Fibroblast of lung (primary cell): Measurements from ENCODE around the gene PHB1. TPM values are rescaled to one million over a fixed set of nuclear protein-coding genes. Genes with fewer than 3 reads are reported as not detected.
"Not testable (repeated sequence)": the region's sequence is repeated elsewhere in the genome, so short reads cannot be mapped to it uniquely, and the experiment has no call there.

Experiments used
- DNase-seq, 2 donors: peaks; one replicate each; pipeline versions ENCODE4 v3.0.0 to v3.0.0-alpha.2; 2010; ENCODE audit warnings: low read depth in 2 of 2
- H2AFZ ChIP-seq: 2 replicates; pipeline ENCODE4 v1.5.1; 2012; ENCODE audit warnings: low read length, control low read depth, inconsistent platforms
- H3K27ac ChIP-seq: 2 replicates; pipeline ENCODE4 v1.5.1; 2011; ENCODE audit warnings: low read length, control low read depth; ENCODE audit not compliant: insufficient read depth
- H3K27me3 ChIP-seq: 2 replicates; pipeline ENCODE4 v1.5.1; 2011; ENCODE audit warnings: mild to moderate bottlenecking, low read length; ENCODE audit not compliant: control insufficient read depth, insufficient read depth
- H3K36me3 ChIP-seq: 2 replicates; pipeline ENCODE4 v1.5.1; 2011; ENCODE audit warnings: low read length; ENCODE audit not compliant: control insufficient read depth, insufficient read depth
- H3K4me1 ChIP-seq: 2 replicates; pipeline ENCODE4 v1.5.1; 2011; ENCODE audit warnings: low read length; ENCODE audit not compliant: control insufficient read depth, insufficient read depth; ENCODE audit errors: extremely low read depth
- H3K4me2 ChIP-seq: 2 replicates; pipeline ENCODE4 v1.5.1; 2011; ENCODE audit warnings: low read length, control low read depth; ENCODE audit not compliant: insufficient read depth; ENCODE audit errors: extremely low read depth
- H3K4me3 ChIP-seq, 4 experiments: fragments of 200-600 bp in 1 of 4; sonication (generic) in 1 of 4; replicated peaks in 1 of 4; 2 replicates each; pipeline ENCODE4 v1.5.1; 2011 to 2016; ENCODE audit warnings: low read length in 4 of 4, low read depth in 3 of 4, mild to moderate bottlenecking in 3 of 4, control low read depth in 2 of 4, inconsistent platforms in 1 of 4, mixed read lengths in 1 of 4; ENCODE audit not compliant: insufficient read depth in 1 of 4; ENCODE audit errors: control extremely low read depth in 1 of 4
- H3K79me2 ChIP-seq: 2 replicates; pipeline ENCODE4 v1.5.1; 2012; ENCODE audit warnings: mild to moderate bottlenecking, low read length, inconsistent platforms; ENCODE audit not compliant: control insufficient read depth, insufficient read depth
- H3K9ac ChIP-seq: 2 replicates; pipeline ENCODE4 v1.5.1; 2011; ENCODE audit warnings: mild to moderate bottlenecking, low read length, control low read depth; ENCODE audit not compliant: insufficient read depth
- H3K9me3 ChIP-seq: 2 replicates; pipeline ENCODE4 v1.5.1; 2012; ENCODE audit warnings: low read depth, low read length; ENCODE audit not compliant: control insufficient read depth, insufficient read depth
- H4K20me1 ChIP-seq: 2 replicates; pipeline ENCODE4 v1.5.1; 2011; ENCODE audit warnings: low read length; ENCODE audit not compliant: control insufficient read depth, insufficient read depth; ENCODE audit errors: extremely low read depth
- CTCF ChIP-seq, 2 donors: IDR thresholded peaks in 1 of 2; conservative IDR thresholded peaks in 1 of 2; 1 replicate in 1 of 2; 2 replicates in 1 of 2; pipeline ENCODE4 v1.5.1; 2011 to 2012; ENCODE audit warnings: low read length in 2 of 2, control low read depth in 1 of 2, inconsistent platforms in 1 of 2, low read depth in 1 of 2, mild to moderate bottlenecking in 1 of 2
- EZH2 ChIP-seq: IDR thresholded peaks from 2 replicates; pipeline ENCODE4 v1.5.1; 2012; ENCODE audit warnings: low read length, control low read depth, mild to moderate bottlenecking; ENCODE audit errors: missing control alignments
- polyA plus RNA-seq, 2 donors: library from polyadenylated mRNA; depleted of rRNA in 1 of 2; stranded (reverse) in 1 of 2; unstranded in 1 of 2; fragments of >200 nt; gene quantifications; 2 replicates each; pipeline ENCODE4 v1.2.1, GENCODE V29; 2011 to 2012; ENCODE audit warnings: missing spikeins in 1 of 2
- total RNA-seq: library from RNA; depleted of rRNA; stranded (reverse); fragments of >200 nt; gene quantifications from 2 replicates; pipeline ENCODE4 v1.2.1, GENCODE V29; 2014

The PHB1 gene
- total and polyA plus RNA-seq, 2 donors (not counting 1 experiment from before 2014, with no cell fraction given) = 99.6 to 163 TPM

GRCh38 chr17:49425004-49425286, 10.3 kb upstream of the PHB1 start:
- H3K4me2 ChIP-seq = no peak overlapping the region
- no peaks in the 10 kb centered on the region for H3K79me2 ChIP-seq
- no peak overlapping the region for H2AFZ ChIP-seq
- DNase-seq = no peak
- H4K20me1 ChIP-seq = no peaks in the 10 kb centered on the region
- TF ChIP-seq CTCF (conservative IDR thresholded peaks at IDR 0.05 in 1 of 2, IDR thresholded peaks at IDR 0.05 in 1 of 2; ENCODE audit: low read depth in 1 of 2, low read length in 2 of 2) = no peak
- no peak for TF ChIP-seq EZH2
- no peaks in the 10 kb centered on the region for H3K4me1 ChIP-seq
- H3K36me3 ChIP-seq = no peaks in the 10 kb centered on the region
- no peaks in the 10 kb centered on the region for H3K27me3 ChIP-seq
- H3K9ac ChIP-seq = no peak overlapping the region
- no peak overlapping the region for H3K4me3 ChIP-seq
- no peaks in the 10 kb centered on the region for H3K9me3 ChIP-seq
- no peak overlapping the region for H3K27ac ChIP-seq

- not testable (repeated sequence) for H3K36me3 ChIP-seq, H3K79me2 ChIP-seq, H3K4me1 ChIP-seq, H4K20me1 ChIP-seq, H3K27me3 ChIP-seq, H3K9ac ChIP-seq, H3K4me2 ChIP-seq, H3K4me3 ChIP-seq, DNase-seq, H3K9me3 ChIP-seq, H3K27ac ChIP-seq, H2AFZ ChIP-seq
Observed at GRCh38 chr17:49424276-49425003, 9.8 kb upstream of the PHB1 start.

- H2AFZ ChIP-seq = no peak overlapping the region
Observed at GRCh38 chr17:49422714-49423113, 8.0 kb upstream of the PHB1 start.

GRCh38 chr17:49419761-49420160, 5.1 kb upstream of the PHB1 start:
- not testable (repeated sequence) for DNase-seq, H3K27me3 ChIP-seq, H3K4me2 ChIP-seq, H3K79me2 ChIP-seq, H2AFZ ChIP-seq, H3K36me3 ChIP-seq, H3K4me1 ChIP-seq, H3K27ac ChIP-seq, H3K9ac ChIP-seq, H3K4me3 ChIP-seq, H3K9me3 ChIP-seq, H4K20me1 ChIP-seq

More at GRCh38 chr17:49422714-49423113, 8.0 kb upstream of the PHB1 start:
- no peaks in the 10 kb centered on the region for H3K9me3 ChIP-seq
- TF ChIP-seq EZH2 (no peak), CTCF (conservative IDR thresholded peaks at IDR 0.05 in 1 of 2, IDR thresholded peaks at IDR 0.05 in 1 of 2; ENCODE audit: low read depth in 1 of 2, low read length in 2 of 2) (no peak)
- H4K20me1 ChIP-seq = no peaks in the 10 kb centered on the region
- H3K27ac ChIP-seq = no peak overlapping the region
- no peak overlapping the region for H3K4me2 ChIP-seq
- DNase-seq = no peak
- no peaks in the 10 kb centered on the region for H3K79me2 ChIP-seq
- H3K4me3 ChIP-seq = no peak overlapping the region
- H3K36me3 ChIP-seq = no peaks in the 10 kb centered on the region
- H3K4me1 ChIP-seq = no peaks in the 10 kb centered on the region
- no peak overlapping the region for H3K9ac ChIP-seq
- no peaks in the 10 kb centered on the region for H3K27me3 ChIP-seq

DNA sequence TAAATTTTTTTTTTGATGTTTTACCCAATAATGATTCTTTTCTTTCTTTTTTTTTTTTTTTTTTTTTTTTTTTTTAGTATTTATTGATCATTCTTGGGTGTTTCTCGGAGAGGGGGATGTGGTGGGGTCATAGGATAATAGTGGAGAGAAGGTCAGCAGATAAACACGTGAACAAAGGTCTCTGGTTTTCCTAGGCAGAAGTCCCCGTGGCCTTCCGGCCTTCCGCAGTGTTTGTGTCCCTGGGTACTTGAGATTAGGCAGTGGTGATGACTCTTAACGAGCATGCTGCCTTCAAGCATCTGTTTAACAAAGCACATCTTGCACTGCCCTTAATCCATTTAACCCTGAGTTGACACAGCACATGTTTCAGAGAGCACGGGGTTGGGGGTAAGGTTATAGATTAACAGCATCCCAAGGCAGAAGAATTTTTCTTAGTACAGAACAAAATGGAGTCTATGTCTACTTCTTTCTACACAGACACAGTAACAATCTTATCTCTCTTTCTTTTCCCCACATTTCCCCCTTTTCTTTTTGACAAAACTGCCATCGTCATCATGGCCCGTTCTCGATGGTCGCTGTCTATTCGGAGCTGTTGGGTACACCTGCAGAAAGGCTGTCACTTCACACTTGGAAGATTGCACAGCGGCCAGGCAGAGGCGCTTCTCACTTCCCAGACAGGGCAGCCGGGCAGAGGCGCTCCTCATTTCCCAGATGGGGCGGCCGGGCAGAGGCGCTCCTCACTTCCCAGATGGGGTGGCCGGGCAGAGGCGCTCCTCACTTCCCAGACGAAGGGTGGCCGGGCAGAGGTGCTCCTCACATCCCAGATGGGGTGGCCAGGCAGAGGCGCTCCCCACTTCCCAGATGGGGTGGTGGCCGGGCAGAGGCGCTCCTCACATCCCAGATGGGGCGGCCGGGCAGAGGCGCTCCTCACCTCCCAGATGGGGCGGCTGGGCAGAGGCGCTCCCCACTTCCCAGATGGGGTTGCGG, 4.4 kb upstream of the PHB1 start:
- not testable (repeated sequence) for H3K9me3 ChIP-seq, H3K27me3 ChIP-seq, H3K4me1 ChIP-seq, H3K79me2 ChIP-seq, DNase-seq, H3K36me3 ChIP-seq, H3K4me2 ChIP-seq, H3K4me3 ChIP-seq, H4K20me1 ChIP-seq, H3K27ac ChIP-seq, H2AFZ ChIP-seq, H3K9ac ChIP-seq
